Ecto neural progenitor cell (in vitro differentiated cells): ENCODE results near the gene TBC1D22A.

Experiments
- DNase-seq: peaks from one replicate; pipeline ENCODE4 v3.0.0-alpha.2; 2018; ENCODE audit warnings: low spot score

Gene TBC1D22A

GRCh38 chr22:46958191-46958590 is 195.7 kb downstream of the TBC1D22A start:
- no peak for DNase-seq

- no peak for DNase-seq
Observed at GRCh38 chr22:46958658-46959057, 196.2 kb downstream of the TBC1D22A start.

- DNase-seq, result no peak
Observed at GRCh38 chr22:46959369-46959768, 196.9 kb downstream of the TBC1D22A start.

GRCh38 chr22:46961591-46962295 is 199.3 kb downstream of the TBC1D22A start:
- no peak for DNase-seq

- DNase-seq, result no peak
Observed at GRCh38 chr22:46962406-46962805, 200.0 kb downstream of the TBC1D22A start.

- DNase-seq, result no peak
Observed at GRCh38 chr22:46963672-46964545, 201.5 kb downstream of the TBC1D22A start.

- no peak for DNase-seq
Observed at GRCh38 chr22:46964773-46965550, 202.5 kb downstream of the TBC1D22A start.

- DNase-seq, result no peak
Observed at GRCh38 chr22:46965555-46966494, 203.4 kb downstream of the TBC1D22A start.

- DNase-seq, result no peak
Observed at GRCh38 chr22:46966495-46966845, 204.0 kb downstream of the TBC1D22A start.

GRCh38 chr22:46966846-46967245 is 204.4 kb downstream of the TBC1D22A start:
- no peak for DNase-seq

- DNase-seq, result no peak
Observed at GRCh38 chr22:46967445-46968358, 205.3 kb downstream of the TBC1D22A start.

- no peak for DNase-seq
Observed at GRCh38 chr22:46968359-46968740, 205.9 kb downstream of the TBC1D22A start.

GRCh38 chr22:46968848-46969247 is 206.4 kb downstream of the TBC1D22A start:
- DNase-seq, result no peak

GRCh38 chr22:46969491-46969890 is 207.0 kb downstream of the TBC1D22A start:
- no peak for DNase-seq

- no peak for DNase-seq
Observed at GRCh38 chr22:46969961-46970360, 207.5 kb downstream of the TBC1D22A start.

GRCh38 chr22:46970411-46971098 is 208.1 kb downstream of the TBC1D22A start:
- no peak for DNase-seq

GRCh38 chr22:46971099-46971763 is 208.8 kb downstream of the TBC1D22A start:
- no peak for DNase-seq

- DNase-seq, result no peak
Observed at GRCh38 chr22:46971764-46972125, 209.3 kb downstream of the TBC1D22A start.

GRCh38 chr22:46972256-46972655 is 209.8 kb downstream of the TBC1D22A start:
- no peak for DNase-seq
